ENCODE data around the gene DLGAP4.

DLGAP4 gene

DNA sequence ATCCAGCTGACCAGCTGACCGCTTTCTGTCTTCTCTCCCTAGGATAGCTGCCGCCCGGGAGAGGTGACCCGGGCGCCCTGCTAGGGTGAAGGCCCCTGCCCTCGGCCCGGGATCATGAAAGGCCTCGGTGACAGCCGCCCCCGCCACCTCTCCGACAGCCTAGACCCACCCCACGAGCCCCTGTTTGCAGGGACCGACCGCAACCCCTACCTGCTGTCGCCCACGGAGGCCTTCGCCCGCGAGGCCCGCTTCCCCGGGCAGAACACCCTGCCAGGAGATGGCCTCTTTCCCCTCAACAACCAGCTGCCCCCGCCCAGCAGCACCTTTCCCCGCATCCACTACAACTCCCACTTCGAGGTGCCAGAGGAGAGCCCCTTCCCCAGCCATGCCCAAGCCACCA is 125.5 kb downstream of the DLGAP4 start:
- DNase-seq: no peak

DNA sequence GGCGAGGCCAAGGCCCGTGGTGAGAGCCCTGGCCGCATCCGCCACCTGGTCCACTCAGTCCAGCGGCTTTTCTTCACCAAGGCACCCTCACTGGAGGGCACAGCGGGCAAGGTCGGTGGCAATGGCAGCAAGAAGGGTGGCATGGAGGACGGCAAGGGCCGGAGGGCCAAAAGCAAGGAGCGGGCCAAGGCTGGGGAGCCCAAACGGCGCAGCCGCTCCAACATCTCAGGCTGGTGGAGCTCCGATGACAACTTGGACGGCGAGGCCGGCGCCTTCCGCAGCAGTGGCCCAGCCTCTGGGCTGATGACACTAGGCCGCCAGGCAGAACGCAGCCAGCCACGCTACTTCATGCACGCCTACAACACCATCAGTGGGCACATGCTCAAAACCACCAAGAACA is 126.0 kb downstream of the DLGAP4 start:
- no peak for DNase-seq

GRCh38 chr20:36434383-36434782 is 128.2 kb downstream of the DLGAP4 start:
- no peak for DNase-seq

DNA sequence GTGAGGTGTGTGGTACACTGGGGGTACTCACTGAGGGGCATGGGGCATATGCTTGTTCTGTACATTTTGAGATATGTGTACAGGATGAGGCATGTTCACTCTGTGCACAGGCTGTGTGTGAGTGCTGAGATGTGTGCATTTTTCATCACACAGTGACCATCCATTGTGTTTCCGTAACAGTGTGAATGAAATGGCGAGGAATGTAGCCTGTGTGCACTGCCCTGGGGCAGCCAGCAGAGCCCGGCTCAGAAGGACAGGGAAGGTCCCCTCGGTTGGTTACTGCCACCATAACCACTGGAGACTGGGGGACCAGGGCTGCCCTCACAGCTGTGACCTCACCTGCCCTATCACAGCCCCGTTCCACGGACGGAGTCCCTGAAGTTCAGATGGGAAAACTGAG is 129.0 kb downstream of the DLGAP4 start:
- no peak for DNase-seq

- peak; percentile 87 for DNase-seq
Measured at GRCh38 chr20:36435592-36436541, 129.7 kb downstream of the DLGAP4 start.

DNA sequence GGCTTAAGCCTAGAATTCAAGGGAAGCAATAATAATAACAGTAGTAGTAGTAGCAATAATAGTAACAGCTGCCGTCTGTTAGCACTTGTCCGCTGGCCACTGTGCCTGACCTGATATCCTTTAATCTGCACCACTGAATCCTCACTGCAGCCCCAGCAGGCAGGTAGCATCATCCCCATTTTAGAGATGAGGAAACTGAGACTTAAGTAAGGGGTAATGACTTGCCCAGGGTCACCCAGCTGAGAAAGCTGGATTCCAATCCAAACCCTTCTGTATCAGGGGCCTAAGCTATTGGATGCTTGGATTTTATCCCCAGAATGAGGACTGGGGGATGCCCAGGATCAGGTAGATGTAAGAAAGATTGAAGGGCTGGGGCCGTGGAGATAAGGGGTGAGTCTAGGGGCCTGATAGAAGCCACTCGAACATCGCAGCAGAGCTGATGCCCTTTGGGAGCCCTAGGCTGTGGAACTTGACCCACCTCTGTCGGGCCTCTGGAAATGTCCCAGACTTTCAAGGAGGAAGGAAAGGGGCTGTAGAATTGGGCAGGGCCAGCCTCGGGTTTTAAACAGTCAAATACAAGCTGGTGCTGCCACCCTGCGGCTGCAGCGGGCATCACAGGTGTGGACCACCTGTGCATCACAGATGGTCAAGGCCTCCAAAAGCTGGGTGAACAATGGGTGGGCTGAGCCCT is 133.0 kb downstream of the DLGAP4 start:
- peak; percentile 69 for DNase-seq

DNA sequence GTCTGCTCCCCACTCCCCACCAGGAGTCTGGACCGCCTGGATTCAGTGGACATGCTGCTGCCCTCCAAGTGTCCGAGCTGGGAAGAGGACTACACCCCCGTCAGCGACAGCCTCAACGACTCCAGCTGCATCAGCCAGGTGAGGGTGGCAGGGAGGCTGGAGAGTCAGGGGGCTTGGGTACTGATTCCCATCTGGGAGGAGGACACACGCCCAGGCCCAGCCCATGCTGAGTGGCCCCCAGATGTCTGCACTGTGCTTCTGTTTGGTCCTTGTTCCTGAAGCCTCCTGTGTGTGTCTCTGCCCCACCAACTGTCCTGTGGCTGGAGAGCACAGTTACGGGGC is 133.6 kb downstream of the DLGAP4 start:
- DNase-seq: no peak

DNA sequence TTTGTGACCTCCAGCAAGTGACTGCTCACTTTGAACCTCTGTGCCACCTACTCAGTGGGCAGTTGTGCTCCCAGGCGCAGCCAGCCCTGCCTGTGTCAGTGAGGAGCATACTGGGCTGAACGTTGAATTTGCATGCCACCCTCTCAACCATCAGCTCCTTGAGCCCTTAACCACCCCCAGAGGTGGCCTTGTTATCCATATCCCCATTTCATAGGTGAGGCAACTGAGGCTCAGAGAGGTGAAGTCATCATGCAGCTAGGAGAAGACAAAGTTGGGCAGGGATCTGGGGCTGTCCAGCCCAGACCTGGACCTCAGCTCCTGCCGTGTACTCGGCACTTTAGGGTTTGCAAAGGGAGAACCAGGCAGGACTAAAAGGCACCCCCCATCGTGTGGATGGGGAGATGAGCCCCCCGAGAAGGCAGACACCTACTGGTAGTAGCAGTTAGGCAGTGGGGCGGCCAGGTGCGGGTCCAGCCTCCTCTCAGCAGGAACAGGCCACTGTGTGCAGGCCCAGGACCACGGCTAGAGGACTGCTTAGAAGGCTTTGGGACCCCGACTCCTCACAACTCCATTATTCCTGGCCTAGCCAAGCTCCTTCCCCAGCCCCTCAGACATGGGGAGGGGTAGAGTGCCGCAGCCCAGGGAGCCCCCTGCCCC is 134.4 kb downstream of the DLGAP4 start:
- no peak for DNase-seq

- DNase-seq: no peak
Measured at GRCh38 chr20:36441027-36441414, 134.9 kb downstream of the DLGAP4 start.

- DNase-seq: no peak
Measured at GRCh38 chr20:36441416-36441815, 135.3 kb downstream of the DLGAP4 start.

DNA sequence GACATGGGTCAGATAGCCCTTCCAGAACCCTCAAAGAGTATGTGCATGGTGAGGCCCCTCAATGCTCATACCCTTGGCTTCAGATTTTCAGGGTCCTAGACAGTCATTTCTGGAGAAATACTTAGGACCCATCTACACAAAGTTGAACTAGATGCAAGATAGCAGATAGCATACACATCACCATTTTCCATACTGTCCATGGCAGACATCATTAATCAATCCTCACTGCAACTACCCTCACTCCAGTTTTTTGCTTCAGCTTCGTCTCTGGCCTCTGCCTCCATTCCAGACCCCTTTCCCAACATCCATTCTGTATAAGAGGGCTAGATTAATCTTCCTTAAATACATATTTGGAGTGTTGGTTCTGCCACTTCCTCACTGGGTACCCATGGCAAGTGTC is 139.7 kb downstream of the DLGAP4 start:
- no peak for DNase-seq

GRCh38 chr20:36446557-36446956 is 140.4 kb downstream of the DLGAP4 start:
- DNase-seq: no peak

DNA sequence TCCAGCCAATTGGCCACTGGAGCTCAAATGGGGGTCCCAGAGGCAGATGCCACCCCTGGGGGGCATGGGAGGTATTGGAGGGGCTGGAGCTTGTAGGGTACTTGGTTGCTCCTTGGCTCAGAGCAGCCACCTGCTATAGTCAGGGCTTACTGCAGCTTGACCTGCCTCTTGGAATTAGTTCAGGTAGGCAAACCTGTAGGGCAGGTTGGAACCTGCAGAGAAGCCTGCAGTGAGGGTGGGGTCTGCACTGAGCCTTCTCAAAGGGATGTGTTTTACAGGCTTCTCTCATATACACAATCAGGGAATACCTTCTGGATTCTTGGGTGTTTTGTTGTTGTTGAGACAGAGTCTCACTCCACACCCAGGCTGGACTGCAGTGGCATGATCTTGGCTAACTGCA is 141.0 kb downstream of the DLGAP4 start:
- DNase-seq: no peak

DNA sequence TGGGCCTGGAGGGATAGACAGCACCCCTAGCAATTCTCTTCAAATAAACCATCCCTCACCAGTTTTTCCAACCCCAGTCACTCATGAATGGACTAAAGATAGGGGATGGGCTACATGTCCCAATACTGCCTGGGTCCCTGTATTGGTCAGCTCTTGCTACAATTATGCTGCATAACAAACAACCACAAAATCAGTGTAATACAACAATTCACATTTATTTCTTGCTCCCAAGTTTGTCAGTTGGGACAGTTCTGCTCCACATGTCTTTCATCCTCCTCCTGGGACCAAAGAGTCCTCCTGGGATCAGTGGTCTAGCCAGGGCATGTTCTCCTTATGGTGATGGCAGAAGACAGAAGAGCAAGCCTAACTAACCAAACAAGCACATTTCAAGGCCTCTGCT is 143.5 kb downstream of the DLGAP4 start:
- no peak for DNase-seq

GRCh38 chr20:36454332-36454697 is 148.2 kb downstream of the DLGAP4 start:
- DNase-seq: no peak

GRCh38 chr20:36454698-36455427 is 148.7 kb downstream of the DLGAP4 start:
- no peak for DNase-seq

DNA sequence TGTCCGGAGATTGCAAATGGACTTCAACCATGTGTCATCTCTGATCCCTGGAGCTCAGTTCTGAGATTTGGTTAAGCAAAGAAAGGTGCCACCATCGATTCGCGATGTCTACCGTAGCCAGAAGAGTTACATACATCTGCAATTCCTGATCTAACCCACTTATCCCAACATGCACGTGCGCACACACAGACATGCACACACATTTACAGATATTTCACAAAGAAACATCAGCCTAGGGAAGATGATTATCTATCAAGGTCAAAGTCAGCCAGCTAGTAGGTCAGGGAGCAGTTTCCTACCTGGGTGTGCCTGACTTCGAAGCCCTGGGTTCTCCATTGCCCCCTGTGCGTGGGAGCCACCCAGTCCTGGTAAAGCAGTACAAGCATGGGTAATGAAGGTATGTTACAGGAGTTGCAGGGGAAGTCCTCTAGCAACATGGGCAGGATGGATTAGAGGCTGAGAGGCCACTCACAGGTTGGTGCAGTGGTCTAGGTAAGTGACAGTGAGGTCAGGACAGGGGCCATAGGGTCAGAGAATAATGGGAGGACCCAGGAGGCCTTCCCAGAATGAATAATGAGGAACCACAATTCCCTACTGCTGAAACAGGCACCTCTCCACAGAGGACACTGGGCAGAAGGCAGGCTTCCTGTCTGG is 150.0 kb downstream of the DLGAP4 start:
- DNase-seq: no peak

DNA sequence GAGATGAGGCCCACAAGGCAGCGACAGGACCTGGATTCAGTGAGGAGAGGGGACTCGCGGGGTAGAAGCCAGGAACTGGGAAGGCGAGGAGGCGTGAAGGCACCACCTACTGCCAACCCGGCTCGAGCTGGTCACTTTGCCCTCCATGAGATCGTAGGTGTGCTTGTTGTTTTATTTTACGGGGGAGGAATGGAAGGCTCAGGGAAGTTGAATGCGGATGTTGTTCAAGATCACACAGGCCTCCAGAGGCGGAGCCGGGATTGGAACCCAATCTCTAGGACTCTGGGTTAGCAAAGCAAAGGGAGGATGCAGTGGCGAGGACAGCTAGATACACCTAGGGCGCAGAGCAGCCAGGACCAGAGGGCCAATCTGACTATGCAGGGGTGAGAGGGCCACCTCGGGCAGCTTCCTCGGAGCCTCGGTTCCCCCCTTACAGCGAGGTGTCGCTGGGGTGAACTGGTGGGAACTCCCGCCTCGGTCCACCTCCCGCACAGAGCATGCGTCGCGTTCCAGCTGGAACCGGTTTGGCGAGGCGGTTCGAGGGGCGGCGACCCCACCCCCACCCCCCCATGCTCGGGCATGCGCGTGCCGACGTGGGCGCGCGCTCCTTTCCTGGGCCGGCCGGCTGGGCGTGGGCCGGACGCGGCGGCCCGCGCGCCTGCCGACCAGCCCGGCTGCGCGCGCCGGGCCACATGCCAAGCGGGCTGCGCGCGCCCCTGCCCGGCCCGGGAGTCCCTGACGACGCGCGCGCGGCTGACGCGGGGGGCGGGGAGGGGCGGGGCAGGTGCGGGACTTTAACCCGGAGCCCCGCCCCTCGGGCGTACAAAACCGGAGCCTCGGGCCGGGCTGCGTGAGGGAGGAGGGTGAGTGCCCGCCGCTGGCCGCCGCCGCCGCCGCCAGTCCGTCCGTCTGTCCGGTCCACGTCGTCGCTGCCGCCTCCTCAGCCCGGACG is 154.8 kb downstream of the DLGAP4 start:
- DNase-seq: peak; percentile 91

GRCh38 chr20:36461600-36462439 is 155.7 kb downstream of the DLGAP4 start:
- peak; percentile 47 for DNase-seq

GRCh38 chr20:36462440-36463211 is 156.5 kb downstream of the DLGAP4 start:
- no peak for DNase-seq
